GM12891 (cell line): Measurements from ENCODE around the gene LAMA2.

Source experiments
- PAX5 ChIP-seq: IDR thresholded peaks from 2 replicates; pipeline ENCODE4 v1.6.1; 2011; ENCODE audit warnings: low read length, moderate library complexity, mild to moderate bottlenecking; ENCODE audit not compliant: insufficient read depth, severe bottlenecking
- POLR2A ChIP-seq: IDR thresholded peaks from 2 replicates; pipeline ENCODE4 v1.6.1; 2011; ENCODE audit warnings: low read depth, low read length, control low read depth
- POLR2AphosphoS5 ChIP-seq: IDR thresholded peaks from 2 replicates; pipeline ENCODE4 v1.6.1; 2011; ENCODE audit warnings: low read depth, low read length, control low read depth
- POU2F2 ChIP-seq: IDR thresholded peaks from 2 replicates; pipeline ENCODE4 v1.6.1; 2011; ENCODE audit warnings: low read depth, mild to moderate bottlenecking, control low read depth, low read length, moderate library complexity
- SPI1 ChIP-seq: IDR thresholded peaks from 2 replicates; pipeline ENCODE4 v1.6.1; 2011; ENCODE audit warnings: low read depth, low read length, control low read depth
- TAF1 ChIP-seq: IDR thresholded peaks from 2 replicates; pipeline ENCODE4 v1.6.1; 2011; ENCODE audit warnings: low read depth, low read length, control low read depth

DNA sequence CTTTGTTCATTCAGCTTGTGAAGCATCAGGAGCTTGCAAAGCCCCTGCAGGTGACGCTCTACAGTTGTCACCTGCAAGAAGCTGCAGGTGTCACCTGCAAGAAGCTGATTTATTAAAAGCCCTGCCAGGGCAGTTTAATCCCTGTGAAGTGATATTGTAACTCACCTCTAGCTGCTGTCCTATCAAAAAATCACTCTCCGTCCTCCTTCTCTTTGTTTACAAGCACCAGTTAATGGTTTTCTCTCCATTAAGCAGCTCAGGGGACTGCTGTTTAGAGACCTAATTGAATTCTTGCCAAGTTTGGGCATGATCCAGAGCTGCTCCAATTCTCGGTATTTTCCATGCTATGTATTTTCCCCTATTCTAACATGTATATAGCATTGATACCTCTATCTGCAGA, 481.1 kb downstream of the LAMA2 start:
- TF ChIP-seq POLR2A = no peak
- no peak for TF ChIP-seq SPI1
- TF ChIP-seq POLR2AphosphoS5 = no peak
- no peak for TF ChIP-seq TAF1
- TF ChIP-seq POU2F2 = no peak
- TF ChIP-seq PAX5 = no peak
